Prostate gland (tissue), 2 donors: Measurements from ENCODE around the gene CTPS2. TPM values are rescaled to one million over a fixed set of nuclear protein-coding genes. Genes with fewer than 3 reads are reported as not detected.

Source experiments
- DNase-seq: peaks from one replicate; pipeline ENCODE4 v3.0.0-alpha.2; 2019; ENCODE audit warnings: low spot score
- H3K27ac ChIP-seq, 2 donors: fragments of 200-600 bp; sonication (generic); 2 replicates each; pipeline ENCODE4 v1.5.1; 2017 to 2019
- H3K27me3 ChIP-seq: fragments of 200-600 bp; sonication (generic); replicated peaks from 2 replicates; pipeline ENCODE4 v1.5.1; 2019; ENCODE audit not compliant: insufficient read depth
- H3K36me3 ChIP-seq, 2 donors: fragments of 200-600 bp; sonication (generic); 1 replicate in 1 of 2; 2 replicates in 1 of 2; pipeline versions ENCODE4 v1.5.1 to v1.8.1; 2017 to 2019
- H3K4me1 ChIP-seq: fragments of 200-600 bp; sonication (generic); replicated peaks from 2 replicates; pipeline ENCODE4 v1.5.1; 2019
- H3K4me3 ChIP-seq, 2 donors: fragments of 200-600 bp; sonication (generic); 2 replicates each; pipeline ENCODE4 v1.5.1; 2017 to 2019
- H3K9me3 ChIP-seq: fragments of 200-600 bp; sonication (generic); 2 replicates; pipeline ENCODE4 v1.5.1; 2017
- CTCF ChIP-seq, 4 experiments: fragments of 200-600 bp in 2 of 4; fragments of 450-650 bp in 2 of 4; sonication (generic) in 2 of 4; IDR thresholded peaks; 1 replicate in 3 of 4; 2 replicates in 1 of 4; pipeline ENCODE4 v1.5.1; 2016 to 2019; ENCODE audit warnings: antibody characterized with exemption in 4 of 4, mild to moderate bottlenecking in 2 of 4, moderate library complexity in 2 of 4
- POLR2A ChIP-seq: fragments of 450-650 bp; IDR thresholded peaks from one replicate; pipeline ENCODE4 v1.6.1; 2016; ENCODE audit warnings: antibody characterized with exemption, mild to moderate bottlenecking
- POLR2AphosphoS5 ChIP-seq: sonication (generic); formaldehyde crosslinking; IDR thresholded peaks from one replicate; pipeline ENCODE4 v1.6.1; 2017; ENCODE audit warnings: antibody characterized with exemption
- WGBS: methylation state at CpG from one replicate; pipeline ENCODE4 v1.1.5; 2018; 5-methylcytosine and 5-hydroxymethylcytosine counted together
- intact Hi-C: fragments of 100-400 bp; cut with DNase I; formaldehyde crosslinking; loops from one replicate; pipeline ENCODE4 v1.14.2; 2022
- total RNA-seq, 2 donors: library from RNA; depleted of rRNA; stranded (reverse); fragments of >200 nt; gene quantifications; one replicate each; pipeline ENCODE4 v1.1.0, GENCODE V29; 2016

Gene CTPS2
- total RNA-seq, 2 donors from 2014 or later, result 14.3 to 20.4 TPM

DNA sequence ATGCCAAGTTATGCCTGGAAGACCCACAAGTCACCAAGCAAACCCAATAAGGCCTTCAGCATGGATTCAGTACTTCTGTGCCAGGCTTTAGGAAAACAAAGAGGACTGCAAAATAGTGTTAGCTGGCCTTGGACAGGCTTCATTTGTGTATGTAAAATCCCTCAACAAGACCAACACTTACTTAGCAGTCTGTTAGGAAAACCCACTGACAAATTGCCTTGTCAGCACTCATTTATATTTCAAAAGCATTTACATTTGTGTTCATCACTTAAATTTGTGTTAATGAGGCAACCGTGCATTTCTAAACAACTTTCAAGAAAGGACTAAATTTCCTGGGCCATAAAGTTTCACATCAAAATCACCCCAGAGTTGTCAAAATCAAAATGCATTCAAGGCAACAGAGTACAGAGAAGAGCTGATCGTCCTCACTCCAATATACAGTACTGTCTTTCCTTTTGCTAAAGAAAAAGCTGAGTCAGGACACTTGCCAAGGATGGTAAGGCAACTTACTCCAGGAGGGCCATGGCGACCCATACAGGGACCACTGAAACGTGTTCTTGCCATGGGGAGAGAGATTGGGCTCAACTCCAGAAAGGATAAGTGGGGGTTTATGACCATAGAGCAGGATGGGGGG, 61.0 kb downstream of the CTPS2 start:
- Histone ChIP-seq H3K27me3 (no peaks in the 10 kb centered on the region), H3K4me3 (no peak overlapping the region), H3K27ac (no peak overlapping the region), H3K9me3 (no peaks in the 10 kb centered on the region), H3K36me3 (no peaks in the 10 kb centered on the region), H3K4me1 (no peaks in the 10 kb centered on the region)
- intact Hi-C loops, result no loop called here
- 85% methylated on average over 4 of the region's 4 CpGs for WGBS
- TF ChIP-seq CTCF (IDR thresholded peaks at IDR 0.05) (no peak), POLR2AphosphoS5 (no peak), POLR2A (no peak)
- DNase-seq, result no peak

DNA sequence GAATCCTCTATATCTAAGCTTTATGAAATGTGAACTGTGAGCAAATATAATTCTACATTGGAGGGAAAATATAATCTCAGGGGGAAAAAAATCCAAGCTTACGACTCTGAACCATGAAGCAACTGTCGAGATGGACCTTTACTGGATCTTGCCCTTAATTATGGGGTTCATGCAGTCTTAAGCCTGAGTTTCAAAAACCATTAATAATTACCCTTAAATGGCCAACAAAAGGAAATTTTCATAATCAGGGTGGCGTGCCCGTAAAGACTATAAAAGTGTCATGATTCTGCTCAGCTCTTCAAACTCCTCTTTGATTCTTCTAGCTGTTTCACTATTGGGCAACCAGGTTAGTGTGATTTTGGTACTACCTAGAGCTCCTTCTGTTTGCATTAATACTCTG, 62.6 kb downstream of the CTPS2 start, which contains the start of gene S100G:
Gene S100G (plus strand): TSS at position 301 of the 400 bp plus-strand sequence. CDS start 849 bp downstream, outside the sequence.
- TF ChIP-seq POLR2A (no peak), CTCF (IDR thresholded peaks at IDR 0.05) (no peak), POLR2AphosphoS5 (no peak)
- Histone ChIP-seq H3K27ac (no peak within 1 kb of the TSS), H3K27me3 (no peaks in the 10 kb centered on the region), H3K4me1 (no peaks in the 10 kb centered on the region), H3K4me3 (no peak within 1 kb of the TSS), H3K9me3 (no peaks in the 10 kb centered on the region), H3K36me3 (no peaks in the 10 kb centered on the region)
- 89% methylated on average over 4 of the region's 4 CpGs for WGBS
- intact Hi-C loops, result no loop called here
- DNase-seq, result no peak

DNA sequence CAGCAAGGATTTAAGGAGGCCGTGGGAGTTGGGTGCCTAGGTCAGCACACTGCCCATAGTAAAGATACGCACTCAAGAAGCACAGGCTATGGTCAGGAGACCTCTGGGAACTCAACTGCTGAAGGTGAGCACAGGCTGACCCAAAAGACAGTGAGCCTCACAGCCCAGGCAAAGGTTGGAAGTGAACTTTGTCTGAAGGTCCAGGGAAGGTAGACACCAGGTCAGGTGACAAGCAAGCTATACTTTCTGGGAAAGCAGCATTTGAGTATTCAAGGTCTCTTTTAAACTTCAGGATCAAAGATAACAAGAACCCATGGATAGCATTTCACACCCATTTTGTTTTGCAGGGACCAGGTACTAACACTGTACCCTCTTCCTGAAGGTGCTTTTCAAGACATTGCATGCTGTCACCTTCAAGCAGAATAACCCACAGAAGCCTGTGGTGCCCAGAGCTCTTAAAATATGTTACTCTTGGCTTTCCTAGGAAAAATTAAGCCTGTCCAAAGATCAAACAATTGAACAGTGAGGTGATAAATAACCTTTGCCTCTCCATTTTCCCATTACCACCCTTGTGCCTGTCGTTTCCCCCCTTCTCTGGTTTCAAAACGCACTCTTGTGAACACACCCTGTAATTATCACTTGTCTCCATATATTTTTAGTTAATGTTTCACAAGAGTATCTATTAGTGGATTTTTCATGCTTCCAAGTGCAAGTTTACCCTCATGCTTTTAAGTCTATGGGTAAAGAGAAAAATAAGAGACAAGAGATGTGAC, 65.9 kb downstream of the CTPS2 start:
- Histone ChIP-seq H3K9me3 (no peaks in the 10 kb centered on the region), H3K27ac (no peak overlapping the region), H3K27me3 (no peaks in the 10 kb centered on the region), H3K4me3 (no peak overlapping the region), H3K4me1 (no peaks in the 10 kb centered on the region), H3K36me3 (no peaks in the 10 kb centered on the region)
- intact Hi-C loops, result no loop called here
- DNase-seq, result no peak
- TF ChIP-seq POLR2A (no peak), CTCF (IDR thresholded peaks at IDR 0.05) (no peak), POLR2AphosphoS5 (no peak)
- WGBS, result 80% methylated on average over 4 of the region's 4 CpGs

DNA sequence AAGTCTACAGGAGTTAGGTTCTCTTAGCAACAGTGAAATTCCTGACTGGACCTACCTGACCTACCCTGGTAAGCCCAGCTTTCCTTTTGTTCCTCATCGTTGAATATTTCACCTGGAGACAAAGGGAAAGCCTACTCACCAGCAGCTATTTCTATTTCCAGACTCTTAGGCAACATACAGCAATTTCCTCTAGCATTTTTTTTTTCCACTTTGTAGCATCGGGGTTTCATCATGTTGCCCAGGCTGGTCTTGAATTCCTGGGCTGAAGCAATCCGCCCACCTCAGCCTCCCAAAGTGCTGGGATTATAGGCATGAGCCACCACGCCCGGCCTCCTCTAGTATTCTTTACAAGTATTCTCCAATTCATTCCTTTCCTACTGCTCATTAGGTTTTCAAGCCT, 69.3 kb downstream of the CTPS2 start:
- H3K9me3 ChIP-seq, result no peaks in the 10 kb centered on the region
- intact Hi-C loops, result no loop called here
- no peaks in the 10 kb centered on the region for H3K36me3 ChIP-seq
- 77% methylated on average over 5 of the region's 5 CpGs for WGBS
- H3K27ac ChIP-seq, result no peak overlapping the region
- H3K4me3 ChIP-seq, result no peak overlapping the region
- H3K27me3 ChIP-seq, result no peaks in the 10 kb centered on the region
- no peak for DNase-seq
- no peaks in the 10 kb centered on the region for H3K4me1 ChIP-seq
- TF ChIP-seq POLR2A, result no peak

DNA sequence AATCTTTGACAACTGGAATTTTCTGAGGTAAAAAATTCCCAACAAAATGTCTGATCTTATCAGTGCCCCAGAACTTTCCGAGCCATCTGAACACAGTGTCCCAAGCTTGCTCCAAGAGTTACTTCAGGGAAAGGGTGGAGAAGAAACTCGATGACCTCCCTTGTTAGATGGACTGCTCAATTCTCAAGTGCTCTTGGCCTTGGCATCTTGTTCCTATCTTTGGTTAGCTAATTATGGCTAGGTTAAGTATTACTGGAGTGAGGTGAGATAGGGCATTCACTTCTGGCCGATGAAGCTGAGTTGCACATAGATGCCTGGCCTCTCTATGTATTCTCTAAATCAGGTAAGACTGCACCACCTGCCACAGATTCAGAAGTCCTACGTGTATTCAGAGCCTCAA, 71.6 kb downstream of the CTPS2 start:
- no peak for TF ChIP-seq CTCF (IDR thresholded peaks at IDR 0.05)
- no peak for TF ChIP-seq POLR2AphosphoS5
- H3K27ac ChIP-seq, result no peak overlapping the region
- no peaks in the 10 kb centered on the region for H3K36me3 ChIP-seq
- H3K4me3 ChIP-seq, result no peak overlapping the region
- WGBS, result 93% methylated on average over 4 of the region's 4 CpGs
- DNase-seq, result no peak
- no peaks in the 10 kb centered on the region for H3K27me3 ChIP-seq
- intact Hi-C loops, result no loop called here
- no peaks in the 10 kb centered on the region for H3K4me1 ChIP-seq
- no peaks in the 10 kb centered on the region for H3K9me3 ChIP-seq
